Activated CD4-positive, alpha-beta T cell treated with anti-CD3 and anti-CD28 coated beads, Interleukin-10, Interleukin-2, amounts not matched to agents 100 ng/mL and 50 ng/mL, durations not matched to agents 16 hours and 8 hours (primary cell): ENCODE data around the gene SEC16B.
"Not testable (repeated sequence)": the region's sequence is repeated elsewhere in the genome, so short reads cannot be mapped to it uniquely, and the experiment has no call there.

Source experiments
- DNase-seq: peaks from one replicate; pipeline ENCODE4 v3.0.0-alpha.2; 2020

The SEC16B gene

GRCh38 chr1:177969825-177970371, at the start of gene SEC16B:
TSS of gene SEC16B (minus strand) at chr1:177970058. CDS start at chr1:177967981, 2,077 bp downstream.
- no peak for DNase-seq

- DNase-seq = no peak
Measured at GRCh38 chr1:178019622-178020021, 49.8 kb upstream of the SEC16B start.

- DNase-seq = no peak
Measured at GRCh38 chr1:178019208-178019607, 49.4 kb upstream of the SEC16B start.

- DNase-seq = no peak
Measured at GRCh38 chr1:178017517-178017916, 47.7 kb upstream of the SEC16B start.

- DNase-seq = no peak
Measured at GRCh38 chr1:178011864-178012503, 42.1 kb upstream of the SEC16B start.

GRCh38 chr1:178011465-178011828, 41.6 kb upstream of the SEC16B start:
- DNase-seq = no peak

GRCh38 chr1:178010674-178011464, 41.0 kb upstream of the SEC16B start:
- DNase-seq = no peak

- DNase-seq = no peak
Measured at GRCh38 chr1:178006043-178006442, 36.2 kb upstream of the SEC16B start.

- DNase-seq = no peak
Measured at GRCh38 chr1:178005450-178005849, 35.6 kb upstream of the SEC16B start.

GRCh38 chr1:178004926-178005391, 35.1 kb upstream of the SEC16B start:
- peak; percentile 15 for DNase-seq

- no peak for DNase-seq
Measured at GRCh38 chr1:177998696-177999631, 29.1 kb upstream of the SEC16B start.

- no peak for DNase-seq
Measured at GRCh38 chr1:177996957-177997356, 27.1 kb upstream of the SEC16B start.

GRCh38 chr1:177995369-177995768, 25.5 kb upstream of the SEC16B start:
- DNase-seq = no peak

GRCh38 chr1:177986281-177986680, 16.4 kb upstream of the SEC16B start:
- not testable (repeated sequence) for DNase-seq

GRCh38 chr1:177984761-177985160, 14.9 kb upstream of the SEC16B start:
- DNase-seq = no peak

GRCh38 chr1:177984136-177984525, 14.3 kb upstream of the SEC16B start:
- no peak for DNase-seq

GRCh38 chr1:177983482-177984135, 13.8 kb upstream of the SEC16B start:
- no peak for DNase-seq

- no peak for DNase-seq
Measured at GRCh38 chr1:177983077-177983476, 13.2 kb upstream of the SEC16B start.

- DNase-seq = no peak
Measured at GRCh38 chr1:177981200-177981599, 11.3 kb upstream of the SEC16B start.

GRCh38 chr1:177979272-177979671, 9.4 kb upstream of the SEC16B start:
- DNase-seq = no peak

- no peak for DNase-seq
Measured at GRCh38 chr1:177978530-177978929, 8.7 kb upstream of the SEC16B start.

- no peak for DNase-seq
Measured at GRCh38 chr1:177977141-177977540, 7.3 kb upstream of the SEC16B start.
